Peyer's patch (tissue), 4 donors: ENCODE data around the gene USP47.

Experiments
- POLR2A ChIP-seq, 2 donors: fragments of 450-650 bp; IDR thresholded peaks; one replicate each; pipeline ENCODE4 v1.5.1; 2017; ENCODE audit warnings: antibody characterized with exemption in 2 of 2, mild to moderate bottlenecking in 2 of 2, moderate library complexity in 2 of 2
- TF ChIP-seq, protein P1 (sequence below), 6 experiments: fragments of 450-650 bp in 4 of 6; fragments of 200-600 bp in 2 of 6; sonication (generic) in 1 of 6; IDR thresholded peaks; one replicate each; pipeline ENCODE4 v1.5.1; 2017 to 2019; ENCODE audit warnings: antibody characterized with exemption in 6 of 6, mild to moderate bottlenecking in 3 of 6, moderate library complexity in 1 of 6

DNA sequence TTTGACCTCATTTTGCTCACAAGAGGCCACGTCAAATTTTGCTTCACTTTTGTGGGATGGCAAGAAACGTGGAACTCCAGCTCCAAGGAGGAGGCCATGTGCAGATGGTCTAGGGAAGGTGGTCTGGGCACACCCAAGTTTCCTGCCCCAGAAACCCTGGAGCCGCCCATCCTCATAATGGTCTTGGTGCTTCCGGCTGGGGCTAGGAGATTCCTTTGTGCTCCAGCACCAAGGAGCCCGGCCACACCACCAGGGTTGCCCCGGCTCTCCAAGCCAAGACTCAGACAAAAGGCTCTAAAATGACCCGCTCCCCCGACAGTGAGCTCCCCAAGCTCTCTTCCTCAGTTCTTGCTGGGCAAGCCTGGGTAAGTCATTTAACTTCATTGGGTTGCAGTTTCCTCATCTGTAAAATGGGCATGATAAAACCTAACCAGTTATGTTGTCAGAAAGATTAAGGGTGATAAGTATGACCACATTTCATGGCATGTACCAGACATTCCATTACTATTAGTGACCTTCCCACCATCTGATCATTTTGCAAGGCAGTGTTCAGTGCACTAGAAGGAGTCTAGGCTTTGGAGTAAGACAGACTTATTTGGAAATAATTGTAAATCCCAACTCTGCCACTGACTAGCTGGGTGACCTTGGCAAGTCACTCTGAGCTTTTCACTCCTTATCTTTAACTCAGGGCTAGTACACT lies 143.4 kb downstream of the USP47 start:
- TF ChIP-seq, protein P1, sequence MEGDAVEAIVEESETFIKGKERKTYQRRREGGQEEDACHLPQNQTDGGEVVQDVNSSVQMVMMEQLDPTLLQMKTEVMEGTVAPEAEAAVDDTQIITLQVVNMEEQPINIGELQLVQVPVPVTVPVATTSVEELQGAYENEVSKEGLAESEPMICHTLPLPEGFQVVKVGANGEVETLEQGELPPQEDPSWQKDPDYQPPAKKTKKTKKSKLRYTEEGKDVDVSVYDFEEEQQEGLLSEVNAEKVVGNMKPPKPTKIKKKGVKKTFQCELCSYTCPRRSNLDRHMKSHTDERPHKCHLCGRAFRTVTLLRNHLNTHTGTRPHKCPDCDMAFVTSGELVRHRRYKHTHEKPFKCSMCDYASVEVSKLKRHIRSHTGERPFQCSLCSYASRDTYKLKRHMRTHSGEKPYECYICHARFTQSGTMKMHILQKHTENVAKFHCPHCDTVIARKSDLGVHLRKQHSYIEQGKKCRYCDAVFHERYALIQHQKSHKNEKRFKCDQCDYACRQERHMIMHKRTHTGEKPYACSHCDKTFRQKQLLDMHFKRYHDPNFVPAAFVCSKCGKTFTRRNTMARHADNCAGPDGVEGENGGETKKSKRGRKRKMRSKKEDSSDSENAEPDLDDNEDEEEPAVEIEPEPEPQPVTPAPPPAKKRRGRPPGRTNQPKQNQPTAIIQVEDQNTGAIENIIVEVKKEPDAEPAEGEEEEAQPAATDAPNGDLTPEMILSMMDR (IDR thresholded peaks at IDR 0.05): no peak
- no peak for TF ChIP-seq POLR2A (IDR thresholded peaks at IDR 0.05)
